22Rv1 (cell line): ENCODE results near the gene PTK6.
"Not testable (repeated sequence)": the region's sequence is repeated elsewhere in the genome, so short reads cannot be mapped to it uniquely, and the experiment has no call there.

Experiments used
- ZFX ChIP-seq: fragments of 450-650 bp; IDR thresholded peaks from 2 replicates; pipeline ENCODE4 v1.6.1; 2017; ENCODE audit warnings: antibody characterized with exemption, borderline replicate concordance
- TF ChIP-seq, protein P1 (sequence below): fragments of 450-650 bp; IDR thresholded peaks from 2 replicates; pipeline ENCODE4 v1.5.1; 2017; ENCODE audit warnings: mild to moderate bottlenecking

DNA sequence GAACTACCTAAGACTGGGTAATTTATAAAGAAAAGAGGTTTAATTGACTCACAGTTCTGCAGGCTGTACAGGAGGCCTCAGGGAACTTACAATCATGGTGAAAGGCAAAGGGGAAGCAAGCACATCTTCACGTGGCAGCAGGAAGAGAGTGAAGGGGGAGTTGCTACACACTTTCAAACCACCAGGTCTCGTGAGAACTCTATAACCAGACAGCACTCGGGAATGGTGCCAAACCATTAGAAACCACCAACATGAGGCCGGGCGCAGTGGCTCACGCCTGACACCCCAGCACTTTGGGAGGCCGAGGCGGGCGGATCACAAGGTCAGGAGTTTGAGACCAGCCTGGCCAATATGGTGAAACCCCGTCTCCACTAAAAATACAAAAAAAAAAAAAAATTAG lies 22.7 kb downstream of the PTK6 start:
- TF ChIP-seq, protein P1, sequence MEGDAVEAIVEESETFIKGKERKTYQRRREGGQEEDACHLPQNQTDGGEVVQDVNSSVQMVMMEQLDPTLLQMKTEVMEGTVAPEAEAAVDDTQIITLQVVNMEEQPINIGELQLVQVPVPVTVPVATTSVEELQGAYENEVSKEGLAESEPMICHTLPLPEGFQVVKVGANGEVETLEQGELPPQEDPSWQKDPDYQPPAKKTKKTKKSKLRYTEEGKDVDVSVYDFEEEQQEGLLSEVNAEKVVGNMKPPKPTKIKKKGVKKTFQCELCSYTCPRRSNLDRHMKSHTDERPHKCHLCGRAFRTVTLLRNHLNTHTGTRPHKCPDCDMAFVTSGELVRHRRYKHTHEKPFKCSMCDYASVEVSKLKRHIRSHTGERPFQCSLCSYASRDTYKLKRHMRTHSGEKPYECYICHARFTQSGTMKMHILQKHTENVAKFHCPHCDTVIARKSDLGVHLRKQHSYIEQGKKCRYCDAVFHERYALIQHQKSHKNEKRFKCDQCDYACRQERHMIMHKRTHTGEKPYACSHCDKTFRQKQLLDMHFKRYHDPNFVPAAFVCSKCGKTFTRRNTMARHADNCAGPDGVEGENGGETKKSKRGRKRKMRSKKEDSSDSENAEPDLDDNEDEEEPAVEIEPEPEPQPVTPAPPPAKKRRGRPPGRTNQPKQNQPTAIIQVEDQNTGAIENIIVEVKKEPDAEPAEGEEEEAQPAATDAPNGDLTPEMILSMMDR: not testable (repeated sequence)
- not testable (repeated sequence) for TF ChIP-seq ZFX
